Measurements from ENCODE around the gene TUBB2B. TPM values are rescaled to one million over a fixed set of nuclear protein-coding genes. Genes with fewer than 3 reads are reported as not detected.

TUBB2B gene
- total and polyA plus RNA-seq, 2 experiments from 2014 or later = 355 to 794 TPM

DNA sequence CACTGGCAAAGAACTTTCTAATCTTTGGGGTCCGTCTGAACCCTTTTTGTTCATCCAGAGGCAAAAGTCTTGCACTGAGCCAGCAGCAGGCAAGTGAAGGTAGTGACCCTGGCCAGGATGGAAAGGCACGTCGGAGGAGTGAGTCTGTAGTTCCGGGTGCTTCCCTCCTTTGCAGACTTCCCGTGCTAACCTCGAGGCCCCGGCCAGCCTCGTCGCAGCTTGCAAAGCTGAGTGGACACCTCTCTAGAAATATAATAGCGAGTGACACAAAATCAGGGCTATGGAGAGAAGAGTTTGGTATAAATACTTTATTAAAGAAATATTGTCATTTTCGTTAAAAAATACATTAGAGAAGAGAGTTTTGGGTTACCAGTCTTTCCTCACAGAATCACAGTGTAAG lies 41.2 kb upstream of the TUBB2B start (continued):
- TF ChIP-seq, protein P1, sequence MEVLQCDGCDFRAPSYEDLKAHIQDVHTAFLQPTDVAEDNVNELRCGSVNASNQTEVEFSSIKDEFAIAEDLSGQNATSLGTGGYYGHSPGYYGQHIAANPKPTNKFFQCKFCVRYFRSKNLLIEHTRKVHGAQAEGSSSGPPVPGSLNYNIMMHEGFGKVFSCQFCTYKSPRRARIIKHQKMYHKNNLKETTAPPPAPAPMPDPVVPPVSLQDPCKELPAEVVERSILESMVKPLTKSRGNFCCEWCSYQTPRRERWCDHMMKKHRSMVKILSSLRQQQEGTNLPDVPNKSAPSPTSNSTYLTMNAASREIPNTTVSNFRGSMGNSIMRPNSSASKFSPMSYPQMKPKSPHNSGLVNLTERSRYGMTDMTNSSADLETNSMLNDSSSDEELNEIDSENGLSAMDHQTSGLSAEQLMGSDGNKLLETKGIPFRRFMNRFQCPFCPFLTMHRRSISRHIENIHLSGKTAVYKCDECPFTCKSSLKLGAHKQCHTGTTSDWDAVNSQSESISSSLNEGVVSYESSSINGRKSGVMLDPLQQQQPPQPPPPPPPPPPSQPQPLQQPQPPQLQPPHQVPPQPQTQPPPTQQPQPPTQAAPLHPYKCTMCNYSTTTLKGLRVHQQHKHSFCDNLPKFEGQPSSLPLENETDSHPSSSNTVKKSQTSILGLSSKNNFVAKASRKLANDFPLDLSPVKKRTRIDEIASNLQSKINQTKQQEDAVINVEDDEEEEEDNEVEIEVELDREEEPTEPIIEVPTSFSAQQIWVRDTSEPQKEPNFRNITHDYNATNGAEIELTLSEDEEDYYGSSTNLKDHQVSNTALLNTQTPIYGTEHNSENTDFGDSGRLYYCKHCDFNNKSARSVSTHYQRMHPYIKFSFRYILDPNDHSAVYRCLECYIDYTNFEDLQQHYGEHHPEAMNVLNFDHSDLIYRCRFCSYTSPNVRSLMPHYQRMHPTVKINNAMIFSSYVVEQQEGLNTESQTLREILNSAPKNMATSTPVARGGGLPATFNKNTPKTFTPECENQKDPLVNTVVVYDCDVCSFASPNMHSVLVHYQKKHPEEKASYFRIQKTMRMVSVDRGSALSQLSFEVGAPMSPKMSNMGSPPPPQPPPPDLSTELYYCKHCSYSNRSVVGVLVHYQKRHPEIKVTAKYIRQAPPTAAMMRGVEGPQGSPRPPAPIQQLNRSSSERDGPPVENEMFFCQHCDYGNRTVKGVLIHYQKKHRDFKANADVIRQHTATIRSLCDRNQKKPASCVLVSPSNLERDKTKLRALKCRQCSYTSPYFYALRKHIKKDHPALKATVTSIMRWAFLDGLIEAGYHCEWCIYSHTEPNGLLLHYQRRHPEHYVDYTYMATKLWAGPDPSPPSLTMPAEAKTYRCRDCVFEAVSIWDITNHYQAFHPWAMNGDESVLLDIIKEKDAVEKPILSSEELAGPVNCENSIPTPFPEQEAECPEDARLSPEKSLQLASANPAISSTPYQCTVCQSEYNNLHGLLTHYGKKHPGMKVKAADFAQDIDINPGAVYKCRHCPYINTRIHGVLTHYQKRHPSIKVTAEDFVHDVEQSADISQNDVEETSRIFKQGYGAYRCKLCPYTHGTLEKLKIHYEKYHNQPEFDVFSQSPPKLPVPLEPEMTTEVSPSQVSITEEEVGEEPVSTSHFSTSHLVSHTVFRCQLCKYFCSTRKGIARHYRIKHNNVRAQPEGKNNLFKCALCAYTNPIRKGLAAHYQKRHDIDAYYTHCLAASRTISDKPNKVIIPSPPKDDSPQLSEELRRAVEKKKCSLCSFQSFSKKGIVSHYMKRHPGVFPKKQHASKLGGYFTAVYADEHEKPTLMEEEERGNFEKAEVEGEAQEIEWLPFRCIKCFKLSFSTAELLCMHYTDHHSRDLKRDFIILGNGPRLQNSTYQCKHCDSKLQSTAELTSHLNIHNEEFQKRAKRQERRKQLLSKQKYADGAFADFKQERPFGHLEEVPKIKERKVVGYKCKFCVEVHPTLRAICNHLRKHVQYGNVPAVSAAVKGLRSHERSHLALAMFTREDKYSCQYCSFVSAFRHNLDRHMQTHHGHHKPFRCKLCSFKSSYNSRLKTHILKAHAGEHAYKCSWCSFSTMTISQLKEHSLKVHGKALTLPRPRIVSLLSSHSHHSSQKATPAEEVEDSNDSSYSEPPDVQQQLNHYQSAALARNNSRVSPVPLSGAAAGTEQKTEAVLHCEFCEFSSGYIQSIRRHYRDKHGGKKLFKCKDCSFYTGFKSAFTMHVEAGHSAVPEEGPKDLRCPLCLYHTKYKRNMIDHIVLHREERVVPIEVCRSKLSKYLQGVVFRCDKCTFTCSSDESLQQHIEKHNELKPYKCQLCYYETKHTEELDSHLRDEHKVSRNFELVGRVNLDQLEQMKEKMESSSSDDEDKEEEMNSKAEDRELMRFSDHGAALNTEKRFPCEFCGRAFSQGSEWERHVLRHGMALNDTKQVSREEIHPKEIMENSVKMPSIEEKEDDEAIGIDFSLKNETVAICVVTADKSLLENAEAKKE (CRISPR knock-in tag; IDR thresholded peaks at IDR 0.05) = no peak
- TF ChIP-seq, protein P2, sequence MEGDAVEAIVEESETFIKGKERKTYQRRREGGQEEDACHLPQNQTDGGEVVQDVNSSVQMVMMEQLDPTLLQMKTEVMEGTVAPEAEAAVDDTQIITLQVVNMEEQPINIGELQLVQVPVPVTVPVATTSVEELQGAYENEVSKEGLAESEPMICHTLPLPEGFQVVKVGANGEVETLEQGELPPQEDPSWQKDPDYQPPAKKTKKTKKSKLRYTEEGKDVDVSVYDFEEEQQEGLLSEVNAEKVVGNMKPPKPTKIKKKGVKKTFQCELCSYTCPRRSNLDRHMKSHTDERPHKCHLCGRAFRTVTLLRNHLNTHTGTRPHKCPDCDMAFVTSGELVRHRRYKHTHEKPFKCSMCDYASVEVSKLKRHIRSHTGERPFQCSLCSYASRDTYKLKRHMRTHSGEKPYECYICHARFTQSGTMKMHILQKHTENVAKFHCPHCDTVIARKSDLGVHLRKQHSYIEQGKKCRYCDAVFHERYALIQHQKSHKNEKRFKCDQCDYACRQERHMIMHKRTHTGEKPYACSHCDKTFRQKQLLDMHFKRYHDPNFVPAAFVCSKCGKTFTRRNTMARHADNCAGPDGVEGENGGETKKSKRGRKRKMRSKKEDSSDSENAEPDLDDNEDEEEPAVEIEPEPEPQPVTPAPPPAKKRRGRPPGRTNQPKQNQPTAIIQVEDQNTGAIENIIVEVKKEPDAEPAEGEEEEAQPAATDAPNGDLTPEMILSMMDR (conservative IDR thresholded peaks at IDR 0.05; ENCODE audit: low read depth in 2 of 2) = no peak
- TF ChIP-seq, protein P3, sequence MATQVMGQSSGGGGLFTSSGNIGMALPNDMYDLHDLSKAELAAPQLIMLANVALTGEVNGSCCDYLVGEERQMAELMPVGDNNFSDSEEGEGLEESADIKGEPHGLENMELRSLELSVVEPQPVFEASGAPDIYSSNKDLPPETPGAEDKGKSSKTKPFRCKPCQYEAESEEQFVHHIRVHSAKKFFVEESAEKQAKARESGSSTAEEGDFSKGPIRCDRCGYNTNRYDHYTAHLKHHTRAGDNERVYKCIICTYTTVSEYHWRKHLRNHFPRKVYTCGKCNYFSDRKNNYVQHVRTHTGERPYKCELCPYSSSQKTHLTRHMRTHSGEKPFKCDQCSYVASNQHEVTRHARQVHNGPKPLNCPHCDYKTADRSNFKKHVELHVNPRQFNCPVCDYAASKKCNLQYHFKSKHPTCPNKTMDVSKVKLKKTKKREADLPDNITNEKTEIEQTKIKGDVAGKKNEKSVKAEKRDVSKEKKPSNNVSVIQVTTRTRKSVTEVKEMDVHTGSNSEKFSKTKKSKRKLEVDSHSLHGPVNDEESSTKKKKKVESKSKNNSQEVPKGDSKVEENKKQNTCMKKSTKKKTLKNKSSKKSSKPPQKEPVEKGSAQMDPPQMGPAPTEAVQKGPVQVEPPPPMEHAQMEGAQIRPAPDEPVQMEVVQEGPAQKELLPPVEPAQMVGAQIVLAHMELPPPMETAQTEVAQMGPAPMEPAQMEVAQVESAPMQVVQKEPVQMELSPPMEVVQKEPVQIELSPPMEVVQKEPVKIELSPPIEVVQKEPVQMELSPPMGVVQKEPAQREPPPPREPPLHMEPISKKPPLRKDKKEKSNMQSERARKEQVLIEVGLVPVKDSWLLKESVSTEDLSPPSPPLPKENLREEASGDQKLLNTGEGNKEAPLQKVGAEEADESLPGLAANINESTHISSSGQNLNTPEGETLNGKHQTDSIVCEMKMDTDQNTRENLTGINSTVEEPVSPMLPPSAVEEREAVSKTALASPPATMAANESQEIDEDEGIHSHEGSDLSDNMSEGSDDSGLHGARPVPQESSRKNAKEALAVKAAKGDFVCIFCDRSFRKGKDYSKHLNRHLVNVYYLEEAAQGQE (IDR thresholded peaks at IDR 0.05; ENCODE audit: unreplicated experiment) = no peak
- no peak for TF ChIP-seq EZH2phosphoT487 (IDR thresholded peaks at IDR 0.05; ENCODE audit: unreplicated experiment)
- TF ChIP-seq ZNF114 (CRISPR knock-in tag; IDR thresholded peaks at IDR 0.05) = no peak
- TF ChIP-seq, protein P4, sequence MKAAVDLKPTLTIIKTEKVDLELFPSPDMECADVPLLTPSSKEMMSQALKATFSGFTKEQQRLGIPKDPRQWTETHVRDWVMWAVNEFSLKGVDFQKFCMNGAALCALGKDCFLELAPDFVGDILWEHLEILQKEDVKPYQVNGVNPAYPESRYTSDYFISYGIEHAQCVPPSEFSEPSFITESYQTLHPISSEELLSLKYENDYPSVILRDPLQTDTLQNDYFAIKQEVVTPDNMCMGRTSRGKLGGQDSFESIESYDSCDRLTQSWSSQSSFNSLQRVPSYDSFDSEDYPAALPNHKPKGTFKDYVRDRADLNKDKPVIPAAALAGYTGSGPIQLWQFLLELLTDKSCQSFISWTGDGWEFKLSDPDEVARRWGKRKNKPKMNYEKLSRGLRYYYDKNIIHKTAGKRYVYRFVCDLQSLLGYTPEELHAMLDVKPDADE (IDR thresholded peaks at IDR 0.05) = no peak
- no peak for TF ChIP-seq CREB1 (CRISPR knock-in tag; IDR thresholded peaks at IDR 0.05; ENCODE audit: low read depth)
- no peak for TF ChIP-seq NANOG (IDR thresholded peaks at IDR 0.05; ENCODE audit: borderline replicate concordance)
